Uterus (tissue), 2 donors: ENCODE results near the gene RIT2.

Source experiments
- CTCF ChIP-seq, 4 experiments: fragments of 200-600 bp in 2 of 4; fragments of 450-650 bp in 2 of 4; sonication (generic) in 2 of 4; IDR thresholded peaks; one replicate each; pipeline ENCODE4 v1.5.1; 2016 to 2019; ENCODE audit warnings: antibody characterized with exemption in 4 of 4, mild to moderate bottlenecking in 2 of 4, moderate library complexity in 1 of 4
- POLR2A ChIP-seq, 2 donors: fragments of 450-650 bp; IDR thresholded peaks; one replicate each; pipeline ENCODE4 v1.6.1; 2016; ENCODE audit warnings: antibody characterized with exemption in 2 of 2, mild to moderate bottlenecking in 1 of 2, moderate library complexity in 1 of 2

- no peak for TF ChIP-seq CTCF (IDR thresholded peaks at IDR 0.05)
- no peak for TF ChIP-seq POLR2A (IDR thresholded peaks at IDR 0.05)
These were observed 92.6 kb downstream of the RIT2 start for GRCh38 chr18:43022874-43023273.
